Heart left ventricle (tissue), 16 donors: ENCODE data around the gene PAIP2B. TPM values are rescaled to one million over a fixed set of nuclear protein-coding genes. Genes with fewer than 3 reads are reported as not detected.
A peak's percentile ranks its signal among the peaks of the same experiment; 100 is the strongest.

Experiments
- ATAC-seq, 4 donors: fragments of 200-7000 bp; cut with Tn5 transposase; one replicate each; pipeline ENCODE4 v1.9.1; 2020 to 2022; ENCODE audit warnings: moderate library complexity in 4 of 4, mild to moderate bottlenecking in 3 of 4, moderate number of reproducible peaks in 1 of 4
- DNase-seq, 5 donors: peaks; one replicate each; pipeline ENCODE4 v3.0.0-alpha.2; 2020
- H3K27ac ChIP-seq, 12 donors: fragments of 200-600 bp; sonication (generic) in 4 of 12; one replicate each; pipeline versions ENCODE4 v1.5.0 to v1.8.0; 2016 to 2022; ENCODE audit warnings: mild to moderate bottlenecking in 2 of 12
- H3K27me3 ChIP-seq, 9 donors: fragments of 200-600 bp; sonication (generic) in 2 of 9; one replicate each; pipeline versions ENCODE4 v1.5.1 to v1.8.0; 2016 to 2022; ENCODE audit warnings: mild to moderate bottlenecking in 3 of 9
- H3K36me3 ChIP-seq, 9 donors: fragments of 200-600 bp; sonication (generic) in 2 of 9; one replicate each; pipeline versions ENCODE4 v1.5.0 to v1.8.0; 2018 to 2022; ENCODE audit warnings: mild to moderate bottlenecking in 2 of 9
- H3K4me1 ChIP-seq, 12 donors: fragments of 200-600 bp; sonication (generic) in 4 of 12; one replicate each; pipeline versions ENCODE4 v1.5.0 to v1.8.0; 2016 to 2022; ENCODE audit warnings: mild to moderate bottlenecking in 3 of 12
- H3K4me3 ChIP-seq, 12 donors: fragments of 200-600 bp; sonication (generic) in 4 of 12; one replicate each; pipeline versions ENCODE4 v1.5.0 to v1.8.0; 2017 to 2022; ENCODE audit warnings: mild to moderate bottlenecking in 9 of 12, moderate library complexity in 4 of 12
- H3K9me3 ChIP-seq, 12 donors: fragments of 200-600 bp; sonication (generic) in 4 of 12; one replicate each; pipeline versions ENCODE4 v1.5.0 to v1.8.0; 2016 to 2022; ENCODE audit warnings: mild to moderate bottlenecking in 1 of 12
- CTCF ChIP-seq, 12 donors: fragments of 200-600 bp; sonication (generic) in 4 of 12; IDR thresholded peaks; one replicate each; pipeline versions ENCODE4 v1.5.0 to v1.8.0; 2018 to 2022; ENCODE audit warnings: antibody characterized with exemption in 12 of 12, mild to moderate bottlenecking in 5 of 12
- POLR2A ChIP-seq, 2 donors: fragments of 450-650 bp; IDR thresholded peaks; one replicate each; pipeline ENCODE4 v1.6.1; 2017; ENCODE audit warnings: antibody characterized with exemption in 2 of 2, mild to moderate bottlenecking in 2 of 2, moderate library complexity in 2 of 2
- WGBS, 4 donors: extraction: QIAGEN DNeasy Blood & Tissue Kit in 2 of 4; methylation state at CpG; one replicate each; pipeline versions ENCODE4 v1.1.5 to v1.1.7; 2013 to 2018; 5-methylcytosine and 5-hydroxymethylcytosine counted together
- intact Hi-C, 10 donors: fragments of 100-400 bp; cut with DNase I; formaldehyde crosslinking; loops; one replicate each; pipeline versions ENCODE4 v1.11.1 to v1.14.2; 2022
- polyA plus RNA-seq, 2 donors: library from polyadenylated mRNA; stranded (reverse); fragments of 200-250 nt; gene quantifications; one replicate each; pipeline ENCODE4 v1.2.3, GENCODE V29; 2013
- total RNA-seq, 9 donors: library from RNA; depleted of rRNA in 2 of 9; stranded (reverse); fragments of >200 nt in 2 of 9; fragmentation: NEBNext Ultra II Directional in 3 of 9; extraction: Animal tissue kit (Norgen Biotek cat#: 25700) in 3 of 9; gene quantifications; one replicate each; pipeline versions ENCODE4 v1.1.0 to v1.2.4, GENCODE V29; 2016 to 2023
- donor health status: ischemic (EF 13 %, LVEDD 7.1; RV severe dilation, severe dysfunction).
- donor health status: healthy with polysubstance abuse.
- donor health status: DM: no; HTN: yes; CAD: no.
- donor health status: DM: no; HTN: no; CAD: no.
- donor health status: ischemic (EF 25% LVEDD 6.9; RV normal size, moderate dysfunction).
- donor health status: ischemic (EF 25% LVEDD 5.7; RV mildly dilated, moderate dysfunction).
- donor health status: healthy.
- donor health status: DM: yes; HTN: yes; CAD: no.
- donor health status: ischemic (EF 35%, LVEDD 5.7; RV mildly dilated, moderate dysfunction).
- donor health status: nonischemic (EF 11% LVEDD 7.7; RV severe dilation, severe dysfunction).
- donor health status: DM: yes; HTN: yes; CAD: no.
- donor health status: PGD.
- donor health status: ischemic (EF 29% LVEDD 5.4; RV normal size, mild dysfunction).
- donor health status: nonischemic (EF 23%, LVEDD 6.1; RV moderate dilation, normal function).

The PAIP2B gene
- total and polyA plus RNA-seq, 11 donors, result 11.9 to 89.0 (median 53.2) TPM

GRCh38 chr2:71226096-71226964 is 573 bp downstream of the PAIP2B start:
- Histone ChIP-seq H3K9me3 (no peaks in the 10 kb centered on the region), H3K36me3 (peaks cover 0 to 3% (median 0%) of the 10 kb centered on the region in 9 donors), H3K4me1 (peaks cover 0 to 16% (median 7%) of the 10 kb centered on the region in 12 donors), H3K27me3 (no peaks in the 10 kb centered on the region), H3K27ac (peak overlapping the region; percentile 85 to 97 (median 94)), H3K4me3 (peak overlapping the region; percentile 64 to 91 (median 82))
- ATAC-seq, result peak; percentile 0 to 18 (median 7)
- TF ChIP-seq POLR2A (IDR thresholded peaks at IDR 0.05) (no peak), CTCF (IDR thresholded peaks at IDR 0.05) (peak in 1 of 12 donors; percentile 13)
- WGBS, 4 donors, result 2 to 3% (median 2%) methylated on average over 27 to 52 of the region's 52 CpGs
- peak; percentile 44 to 63 (median 55) for DNase-seq
- intact Hi-C loops, result loop anchor here in 8 of 10 donors (2.0 to 10.0 kb wide), 9 partner anchors 16 to 286 kb away; partner anchors contain the start of genes ZNF638 (in 5 of the 8) and DYSF (in 2 of the 8)

- Histone ChIP-seq H3K36me3 (peaks cover 0 to 3% (median 0%) of the 10 kb centered on the region in 9 donors), H3K4me1 (peaks cover 0 to 16% (median 7%) of the 10 kb centered on the region in 12 donors), H3K9me3 (no peaks in the 10 kb centered on the region), H3K4me3 (peak overlapping the region in 9 of 12 donors; percentile 64 to 91 (median 81)), H3K27me3 (no peaks in the 10 kb centered on the region), H3K27ac (peak overlapping the region in 10 of 12 donors; percentile 90 to 97 (median 94))
- TF ChIP-seq CTCF (IDR thresholded peaks at IDR 0.05) (no peak), POLR2A (IDR thresholded peaks at IDR 0.05) (no peak)
- DNase-seq, result no peak
- intact Hi-C loops, result loop anchor here in 9 of 10 donors (2.0 to 10.0 kb wide), 10 partner anchors 54 to 287 kb away; partner anchors contain the start of genes ZNF638 (in 6 of the 9) and DYSF (in 2 of the 9)
- ATAC-seq, result no peak
Observed at GRCh38 chr2:71224935-71225334, 2.0 kb downstream of the PAIP2B start.

- TF ChIP-seq CTCF (IDR thresholded peaks at IDR 0.05), result no peak
- TF ChIP-seq POLR2A (IDR thresholded peaks at IDR 0.05), result no peak
- Histone ChIP-seq H3K4me3 (peak overlapping the region in 7 of 12 donors; percentile 28 to 91 (median 77)), H3K27me3 (no peaks in the 10 kb centered on the region), H3K9me3 (no peaks in the 10 kb centered on the region), H3K27ac (peak overlapping the region in 9 of 12 donors; percentile 6 to 97 (median 93)), H3K4me1 (peaks cover 0 to 16% (median 7%) of the 10 kb centered on the region in 12 donors), H3K36me3 (peaks cover 0 to 3% (median 0%) of the 10 kb centered on the region in 9 donors)
- 30 to 48% (median 35%) methylated on average over 1 of the region's 1 CpG for WGBS, 4 donors
- DNase-seq (no peak), ATAC-seq (no peak)
- intact Hi-C loops, result loop anchor here in 9 of 10 donors (2.0 to 10.0 kb wide), 10 partner anchors 54 to 288 kb away; partner anchors contain the start of genes ZNF638 (in 5 of the 9) and DYSF (in 2 of the 9)
Observed at GRCh38 chr2:71224457-71224856, 2.4 kb downstream of the PAIP2B start.
